GM12872 (cell line): ENCODE measurements around the gene SMG6.

ENCODE experiments used
- TF ChIP-seq, protein P1 (sequence below): IDR thresholded peaks from 3 replicates; pipeline ENCODE4 v1.5.1; 2011; ENCODE audit warnings: low read depth, mild to moderate bottlenecking, low read length, moderate library complexity; ENCODE audit not compliant: insufficient read depth

The SMG6 gene

DNA sequence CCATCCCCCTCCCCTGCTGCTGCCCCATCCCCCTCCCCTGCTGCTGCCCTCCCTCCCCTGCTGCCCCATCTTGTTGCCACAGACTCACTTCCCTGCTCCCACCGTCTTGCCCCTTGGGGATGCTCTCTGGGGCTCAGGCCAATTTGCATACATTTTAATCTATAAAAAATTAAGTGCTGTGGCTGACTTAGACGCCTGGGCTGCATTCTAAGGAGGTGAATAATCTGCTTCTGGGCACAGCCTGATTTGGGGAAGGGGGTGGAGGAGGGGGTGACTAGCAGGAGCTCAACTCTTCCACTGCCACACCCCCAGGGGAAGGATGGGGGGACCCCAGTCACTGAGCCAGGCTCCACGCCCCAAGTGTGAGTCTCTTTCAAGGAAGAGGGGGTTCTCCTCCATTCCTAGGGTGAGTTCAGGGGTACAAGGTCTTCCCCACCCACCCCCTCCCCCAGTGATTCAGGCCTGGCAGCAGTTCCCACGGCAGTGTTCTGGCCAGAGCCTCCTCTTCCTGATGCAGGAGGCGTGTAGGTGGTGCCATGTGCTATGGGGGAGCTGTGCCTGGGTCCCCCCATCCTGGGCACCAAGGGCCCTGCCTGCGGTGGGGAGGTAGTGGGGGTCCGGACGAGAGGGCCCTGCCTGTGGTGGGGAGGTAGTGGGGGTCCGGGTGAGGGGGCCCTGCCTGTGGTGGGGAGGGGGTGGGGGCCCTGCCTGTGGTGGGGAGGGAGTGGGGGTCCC, 268.6 kb downstream of the SMG6 start:
- TF ChIP-seq, protein P1, sequence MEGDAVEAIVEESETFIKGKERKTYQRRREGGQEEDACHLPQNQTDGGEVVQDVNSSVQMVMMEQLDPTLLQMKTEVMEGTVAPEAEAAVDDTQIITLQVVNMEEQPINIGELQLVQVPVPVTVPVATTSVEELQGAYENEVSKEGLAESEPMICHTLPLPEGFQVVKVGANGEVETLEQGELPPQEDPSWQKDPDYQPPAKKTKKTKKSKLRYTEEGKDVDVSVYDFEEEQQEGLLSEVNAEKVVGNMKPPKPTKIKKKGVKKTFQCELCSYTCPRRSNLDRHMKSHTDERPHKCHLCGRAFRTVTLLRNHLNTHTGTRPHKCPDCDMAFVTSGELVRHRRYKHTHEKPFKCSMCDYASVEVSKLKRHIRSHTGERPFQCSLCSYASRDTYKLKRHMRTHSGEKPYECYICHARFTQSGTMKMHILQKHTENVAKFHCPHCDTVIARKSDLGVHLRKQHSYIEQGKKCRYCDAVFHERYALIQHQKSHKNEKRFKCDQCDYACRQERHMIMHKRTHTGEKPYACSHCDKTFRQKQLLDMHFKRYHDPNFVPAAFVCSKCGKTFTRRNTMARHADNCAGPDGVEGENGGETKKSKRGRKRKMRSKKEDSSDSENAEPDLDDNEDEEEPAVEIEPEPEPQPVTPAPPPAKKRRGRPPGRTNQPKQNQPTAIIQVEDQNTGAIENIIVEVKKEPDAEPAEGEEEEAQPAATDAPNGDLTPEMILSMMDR: no peak

DNA sequence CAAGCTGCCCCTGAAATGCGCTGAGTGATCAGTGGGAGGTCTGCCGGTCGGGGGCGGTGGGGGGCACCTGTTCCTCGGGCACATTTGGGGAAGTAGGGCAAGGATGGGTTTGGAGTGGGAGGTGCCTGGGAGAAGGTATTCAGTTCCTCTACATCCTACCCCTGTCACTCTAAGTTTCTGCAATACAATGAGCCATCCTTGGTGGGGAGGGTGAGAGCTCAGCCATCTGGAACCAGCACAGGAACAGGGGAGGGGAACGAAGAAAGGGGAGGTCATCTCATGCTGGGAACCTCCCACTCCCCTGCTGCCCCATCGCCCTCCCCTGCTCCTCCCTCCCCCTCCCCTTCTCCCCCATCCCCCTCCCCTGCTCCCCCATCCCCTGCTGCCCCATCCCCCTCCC, 269.4 kb downstream of the SMG6 start:
- TF ChIP-seq, protein P1: no peak

DNA sequence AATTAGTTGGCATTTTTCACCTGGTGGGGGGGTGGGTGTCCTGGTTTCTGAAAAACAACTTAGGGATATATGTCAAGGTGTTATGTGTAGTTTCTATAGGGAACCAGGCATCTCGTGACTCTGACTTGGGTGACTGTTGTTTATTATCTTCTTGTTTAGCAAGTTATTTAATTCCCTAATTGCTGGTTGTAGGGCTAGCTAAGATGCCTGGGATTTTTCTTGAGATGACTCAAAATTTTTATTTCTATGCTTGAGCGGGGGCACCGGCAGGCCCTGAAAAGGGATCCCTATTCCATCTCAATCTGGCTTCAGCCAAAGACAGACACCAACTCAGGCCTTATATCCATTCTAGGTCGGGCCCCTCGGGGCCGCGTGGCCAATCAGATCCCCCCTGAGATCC, 270.4 kb downstream of the SMG6 start:
- TF ChIP-seq, protein P1: no peak

DNA sequence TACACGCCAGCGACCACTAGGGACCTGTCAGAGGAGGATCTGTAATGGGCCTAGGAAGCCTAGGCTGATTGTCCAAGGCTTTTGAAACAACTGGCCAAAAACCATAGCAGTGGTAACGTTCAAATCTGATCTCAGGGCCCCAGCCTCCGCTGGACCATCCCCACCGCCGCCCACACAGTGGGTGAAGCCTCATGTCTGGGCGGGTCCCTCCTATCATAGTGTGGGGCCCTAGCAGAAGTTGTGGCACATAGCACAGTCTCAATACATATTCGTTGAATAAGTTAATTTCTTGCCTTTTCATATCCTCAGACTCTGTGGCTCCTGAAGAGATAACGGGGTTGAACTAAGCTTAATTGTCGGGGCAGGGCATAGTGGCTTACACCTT, 272.8 kb downstream of the SMG6 start:
- TF ChIP-seq, protein P1: peak; percentile 75

- TF ChIP-seq, protein P1: no peak
Observed at GRCh38 chr17:2029911-2030778, 273.4 kb downstream of the SMG6 start, which contains the start of gene DPH1. DPH1 (plus strand) TSS chr17:2030153; CDS start chr17:2030170, 17 bp downstream.

GRCh38 chr17:2028737-2029136, 274.8 kb downstream of the SMG6 start:
- TF ChIP-seq, protein P1: no peak

DNA sequence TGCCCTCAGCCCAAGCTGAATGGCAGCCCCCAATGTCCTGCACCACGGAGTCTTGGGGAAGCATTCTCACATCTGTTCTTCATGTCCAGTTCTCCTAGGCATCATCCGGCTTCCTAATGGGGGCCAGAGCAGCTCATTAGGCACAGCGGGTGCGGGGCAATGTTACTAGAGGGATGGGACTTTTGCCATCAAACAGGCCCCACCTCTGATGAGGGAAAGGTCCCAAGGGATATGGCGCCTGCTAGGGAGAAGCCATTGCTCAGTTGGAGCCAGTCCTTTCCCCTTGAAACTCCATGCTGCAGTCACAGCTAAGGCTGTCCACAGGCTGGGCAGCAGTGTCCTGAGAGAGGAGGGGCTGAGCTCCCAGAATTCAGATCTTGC, 275.4 kb downstream of the SMG6 start:
- TF ChIP-seq, protein P1: no peak
